Vagina (tissue), 2 donors: ENCODE measurements around the gene LCAT.
"Not testable (repeated sequence)": the region's sequence is repeated elsewhere in the genome, so short reads cannot be mapped to it uniquely, and the experiment has no call there.

Experiments used
- POLR2A ChIP-seq, 2 donors: fragments of 450-650 bp; IDR thresholded peaks; one replicate each; pipeline ENCODE4 v1.6.1; 2017; ENCODE audit warnings: antibody characterized with exemption in 2 of 2, mild to moderate bottlenecking in 2 of 2, moderate library complexity in 2 of 2
- TF ChIP-seq, protein P1 (sequence below), 3 experiments: fragments of 450-650 bp in 2 of 3; fragments of 200-600 bp in 1 of 3; sonication (generic) in 1 of 3; IDR thresholded peaks; one replicate each; pipeline ENCODE4 v1.5.1; 2017 to 2019; ENCODE audit warnings: antibody characterized with exemption in 3 of 3, mild to moderate bottlenecking in 2 of 3, moderate library complexity in 2 of 3

DNA sequence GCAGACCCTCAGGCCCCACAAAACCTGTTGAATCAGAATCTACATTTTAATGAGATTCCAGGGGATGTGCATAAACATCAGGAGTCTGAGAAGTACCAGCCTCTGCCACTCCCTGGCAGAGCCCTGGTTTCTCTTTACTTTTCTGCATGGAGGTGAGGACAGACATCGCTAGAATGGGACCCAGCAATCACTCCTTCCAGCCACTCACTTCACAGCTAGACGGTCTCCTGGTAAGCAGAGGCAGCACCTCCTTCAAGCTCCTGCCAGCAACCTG is 28.5 kb downstream of the LCAT start:
- TF ChIP-seq, protein P1, sequence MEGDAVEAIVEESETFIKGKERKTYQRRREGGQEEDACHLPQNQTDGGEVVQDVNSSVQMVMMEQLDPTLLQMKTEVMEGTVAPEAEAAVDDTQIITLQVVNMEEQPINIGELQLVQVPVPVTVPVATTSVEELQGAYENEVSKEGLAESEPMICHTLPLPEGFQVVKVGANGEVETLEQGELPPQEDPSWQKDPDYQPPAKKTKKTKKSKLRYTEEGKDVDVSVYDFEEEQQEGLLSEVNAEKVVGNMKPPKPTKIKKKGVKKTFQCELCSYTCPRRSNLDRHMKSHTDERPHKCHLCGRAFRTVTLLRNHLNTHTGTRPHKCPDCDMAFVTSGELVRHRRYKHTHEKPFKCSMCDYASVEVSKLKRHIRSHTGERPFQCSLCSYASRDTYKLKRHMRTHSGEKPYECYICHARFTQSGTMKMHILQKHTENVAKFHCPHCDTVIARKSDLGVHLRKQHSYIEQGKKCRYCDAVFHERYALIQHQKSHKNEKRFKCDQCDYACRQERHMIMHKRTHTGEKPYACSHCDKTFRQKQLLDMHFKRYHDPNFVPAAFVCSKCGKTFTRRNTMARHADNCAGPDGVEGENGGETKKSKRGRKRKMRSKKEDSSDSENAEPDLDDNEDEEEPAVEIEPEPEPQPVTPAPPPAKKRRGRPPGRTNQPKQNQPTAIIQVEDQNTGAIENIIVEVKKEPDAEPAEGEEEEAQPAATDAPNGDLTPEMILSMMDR (IDR thresholded peaks at IDR 0.05): not testable (repeated sequence)
- TF ChIP-seq POLR2A (IDR thresholded peaks at IDR 0.05): not testable (repeated sequence)
